HepG2 (cell line): ENCODE measurements around the gene HS3ST5. TPM values are rescaled to one million over a fixed set of nuclear protein-coding genes. Genes with fewer than 3 reads are reported as not detected.

Experiments
- BHLHE40 ChIP-seq: IDR thresholded peaks from 2 replicates; pipeline ENCODE4 v1.6.1; 2011; ENCODE audit warnings: low read length, improper control_type of control experiment
- CEBPG ChIP-seq: IDR thresholded peaks from 2 replicates; pipeline ENCODE4 v1.6.1; 2016
- GTF2F1 ChIP-seq: fragments of 150-350 bp; IDR thresholded peaks from 2 replicates; pipeline ENCODE4 v1.6.1; 2014; ENCODE audit warnings: low read length
- IKZF4 ChIP-seq: sonication (generic); formaldehyde crosslinking; IDR thresholded peaks from 2 replicates; pipeline ENCODE4 v1.5.1; 2020; ENCODE audit warnings: borderline replicate concordance, mild to moderate bottlenecking, low read depth, missing genetic modification reagents; ENCODE audit errors: not compliant biosample characterization
- KLF11 ChIP-seq: IDR thresholded peaks from 2 replicates; pipeline ENCODE4 v1.6.1; 2016; ENCODE audit warnings: missing compliant biosample characterization
- MLXIP ChIP-seq: sonication (generic); formaldehyde crosslinking; IDR thresholded peaks from 2 replicates; pipeline ENCODE4 v1.9.0; 2021; ENCODE audit warnings: missing genetic modification reagents, borderline replicate concordance
- ONECUT2 ChIP-seq: sonication (generic); formaldehyde crosslinking; IDR thresholded peaks from 2 replicates; pipeline ENCODE4 v1.4.0; 2020; ENCODE audit warnings: missing genetic modification reagents
- RAD51 ChIP-seq: fragments of 450-650 bp; IDR thresholded peaks from 2 replicates; pipeline ENCODE4 v1.6.1; 2016; ENCODE audit warnings: borderline replicate concordance
- SPEN ChIP-seq: sonication (generic); formaldehyde crosslinking; IDR thresholded peaks from 2 replicates; pipeline ENCODE4 v1.5.1; 2020; ENCODE audit warnings: low read depth, mild to moderate bottlenecking, missing genetic modification reagents
- ZBTB38 ChIP-seq: sonication (generic); formaldehyde crosslinking; IDR thresholded peaks from 2 replicates; pipeline ENCODE4 v1.5.1; 2020; ENCODE audit warnings: mild to moderate bottlenecking, missing genetic modification reagents
- ZNF121 ChIP-seq: sonication (generic); formaldehyde crosslinking; IDR thresholded peaks from 2 replicates; pipeline ENCODE4 v1.5.0; 2020; ENCODE audit warnings: mild to moderate bottlenecking, missing genetic modification reagents
- ZNF687 ChIP-seq: sonication (generic); formaldehyde crosslinking; IDR thresholded peaks from 2 replicates; pipeline ENCODE4 v1.5.1; 2020; ENCODE audit warnings: mild to moderate bottlenecking, missing genetic modification reagents, moderate library complexity
- ZNF891 ChIP-seq: sonication (generic); formaldehyde crosslinking; IDR thresholded peaks from 2 replicates; pipeline ENCODE4 v1.5.0; 2020; ENCODE audit warnings: mild to moderate bottlenecking, missing genetic modification reagents
- ZSCAN29 ChIP-seq: sonication (generic); formaldehyde crosslinking; conservative IDR thresholded peaks from 2 replicates; pipeline ENCODE4 v1.4.0; 2020; ENCODE audit warnings: mild to moderate bottlenecking, missing genetic modification reagents
- ZUFSP ChIP-seq: sonication (generic); formaldehyde crosslinking; IDR thresholded peaks from 2 replicates; pipeline ENCODE4 v1.9.0; 2021; ENCODE audit warnings: missing genetic modification reagents, mild to moderate bottlenecking, borderline replicate concordance
- polyA plus RNA-seq, 8 experiments: library from polyadenylated mRNA; depleted of rRNA in 3 of 8; stranded (reverse) in 7 of 8; unstranded in 1 of 8; fragments of >200 nt; fragmentation: Illumina TruSeq in 4 of 8; extraction: Trizol in 4 of 8; gene quantifications; 2 replicates each; pipeline versions ENCODE4 v1.2.1 to v1.2.3, GENCODE V29; 2011 to 2016; ENCODE audit warnings: low read depth in 4 of 8, missing spikeins in 1 of 8, mixed read lengths in 1 of 8; ENCODE audit not compliant: insufficient read depth in 1 of 8
- total RNA-seq, 5 experiments: library from RNA; depleted of rRNA; stranded (reverse); fragments of >200 nt; fragmentation: Illumina TruSeq; extraction: Trizol; gene quantifications; 2 replicates each; pipeline ENCODE4 v1.2.3, GENCODE V29; 2016; ENCODE audit warnings: low read depth in 1 of 5

Gene HS3ST5
- total and polyA plus RNA-seq, 2 of the 13 experiments (the other 11 are each of a cell fraction or from before 2014, with no cell fraction given), result 1.1 to 1.6 TPM

- TF ChIP-seq ZUFSP (CRISPR knock-in tag), result no peak
- no peak; the same call in 1 of the 2 replicates for TF ChIP-seq ZSCAN29 (CRISPR knock-in tag)
- TF ChIP-seq IKZF4, result peak; percentile 63
- no peak for TF ChIP-seq SPEN (CRISPR knock-in tag)
- TF ChIP-seq KLF11 (CRISPR knock-in tag), result 0 out of 2 replicates have a peak, but pooled peaks have one; percentile 42
- TF ChIP-seq CEBPG (CRISPR knock-in tag), result no peak
- no peak for TF ChIP-seq ZNF121 (CRISPR knock-in tag)
- TF ChIP-seq RAD51, result no peak
- TF ChIP-seq GTF2F1, result no peak
- no peak for TF ChIP-seq MLXIP
- TF ChIP-seq ONECUT2 (CRISPR knock-in tag), result no peak
- peak; percentile 26; the same call in 1 of the 2 replicates for TF ChIP-seq ZBTB38 (CRISPR knock-in tag)
- peak; percentile 72 for TF ChIP-seq ZNF687 (CRISPR knock-in tag)
- TF ChIP-seq ZNF891 (CRISPR knock-in tag), result 0 out of 2 replicates have a peak, but pooled peaks have one; percentile 20
- TF ChIP-seq BHLHE40, result no peak
Measured at GRCh38 chr6:114342826-114343781, at the start of gene HS3ST5 (continued).
